Activated CD8-positive, alpha-beta memory T cell treated with anti-CD3 and anti-CD28 coated beads, Interleukin-2, amount 50 U/mL, for 1 hour (primary cell): ENCODE results near the gene EPHA1.

ENCODE experiments used
- DNase-seq: peaks from one replicate; pipeline ENCODE4 v3.0.0-alpha.2; 2020; ENCODE audit errors: extremely low read depth

Gene EPHA1

GRCh38 chr7:143374561-143374960 lies 34.1 kb downstream of the EPHA1 start:
- DNase-seq, result no peak

- DNase-seq, result no peak
Measured at GRCh38 chr7:143373255-143373794, 35.3 kb downstream of the EPHA1 start.

- DNase-seq, result no peak
Measured at GRCh38 chr7:143372070-143372469, 36.6 kb downstream of the EPHA1 start.

- DNase-seq, result no peak
Measured at GRCh38 chr7:143369678-143370651, 38.7 kb downstream of the EPHA1 start.

GRCh38 chr7:143368387-143368786 lies 40.3 kb downstream of the EPHA1 start:
- no peak for DNase-seq

- no peak for DNase-seq
Measured at GRCh38 chr7:143367972-143368371, 40.7 kb downstream of the EPHA1 start.

- DNase-seq, result no peak
Measured at GRCh38 chr7:143363016-143363937, 45.4 kb downstream of the EPHA1 start.

- no peak for DNase-seq
Measured at GRCh38 chr7:143362131-143363015, 46.3 kb downstream of the EPHA1 start, which contains the start of gene FAM131B. FAM131B (minus strand) TSS chr7:143362713; CDS start chr7:143362603, 110 bp downstream.

GRCh38 chr7:143361552-143362130 lies 47.0 kb downstream of the EPHA1 start:
- no peak for DNase-seq

GRCh38 chr7:143360788-143361551 lies 47.7 kb downstream of the EPHA1 start:
- no peak for DNase-seq

GRCh38 chr7:143359771-143360353 lies 48.8 kb downstream of the EPHA1 start:
- DNase-seq, result no peak

GRCh38 chr7:143358626-143359025 lies 50.0 kb downstream of the EPHA1 start:
- no peak for DNase-seq

- DNase-seq, result no peak
Measured at GRCh38 chr7:143356414-143357050, 52.1 kb downstream of the EPHA1 start.

- DNase-seq, result no peak
Measured at GRCh38 chr7:143355450-143356385, 52.9 kb downstream of the EPHA1 start.

- DNase-seq, result no peak
Measured at GRCh38 chr7:143354965-143355364, 53.7 kb downstream of the EPHA1 start.

GRCh38 chr7:143354376-143354775 lies 54.3 kb downstream of the EPHA1 start:
- no peak for DNase-seq

- no peak for DNase-seq
Measured at GRCh38 chr7:143352531-143353002, 56.1 kb downstream of the EPHA1 start.

GRCh38 chr7:143351574-143351973 lies 57.1 kb downstream of the EPHA1 start:
- DNase-seq, result no peak
